A549 treated with Hydrocortisone at 1 μM for 4 hours (cell line): ENCODE data around the gene FNBP1L. TPM values are rescaled to one million over a fixed set of nuclear protein-coding genes. Genes with fewer than 3 reads are reported as not detected.

Experiments used
- total RNA-seq: library from RNA; stranded (reverse); fragments of 200-300 nt; extraction: Qiagen RNA extraction; gene quantifications from 5 replicates; pipeline ENCODE4 v1.2.3, GENCODE V29; 2022

The FNBP1L gene
- total RNA-seq: 18.6 to 32.6 TPM (median 25.9 TPM) in 5 replicates

GRCh38 chr1:93447481-93448291 lies at the start of gene FNBP1L:
FNBP1L (plus strand) TSS chr1:93448118; CDS start chr1:93448282, 164 bp downstream.

Other genes starting within 250 kb of the FNBP1L start
- 32.5 to 38.4 TPM (median 33.3 TPM) in 5 replicates for gene DR1, start 102.2 kb upstream of the FNBP1L start, total RNA-seq
- 71.7 to 104 TPM (median 77.8 TPM) in 5 replicates for gene BCAR3, start 233.7 kb downstream of the FNBP1L start, total RNA-seq